Fibroblast of skin of abdomen (primary cell): ENCODE measurements around the gene PRR19.

Experiments used
- DNase-seq: peaks from one replicate; pipeline ENCODE4 v3.0.0-alpha.2; 2013

PRR19 gene

DNA sequence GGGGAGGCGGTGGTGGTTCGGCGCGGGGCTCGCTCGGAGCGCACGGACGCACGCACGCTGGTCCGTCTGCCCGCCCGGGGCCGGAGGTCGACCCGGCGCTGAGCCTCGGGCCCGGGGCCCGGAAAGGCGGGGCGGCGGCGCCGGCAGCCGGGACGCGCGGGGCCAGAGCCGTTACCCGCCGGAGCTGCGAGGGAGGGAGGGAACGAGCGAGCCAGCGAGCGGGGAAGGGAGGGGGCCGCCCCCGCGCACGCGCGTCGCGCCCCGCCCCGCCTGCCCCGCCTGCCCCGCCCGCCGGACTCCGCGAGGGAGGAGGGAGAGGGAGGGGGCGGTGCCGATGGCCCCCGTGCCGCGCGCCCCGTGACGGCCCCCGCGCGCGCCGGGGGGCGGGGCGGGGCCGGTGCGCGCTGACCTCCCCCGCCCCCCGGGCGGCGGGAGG, 17.8 kb upstream of the PRR19 start:
- peak; percentile 89 for DNase-seq

DNA sequence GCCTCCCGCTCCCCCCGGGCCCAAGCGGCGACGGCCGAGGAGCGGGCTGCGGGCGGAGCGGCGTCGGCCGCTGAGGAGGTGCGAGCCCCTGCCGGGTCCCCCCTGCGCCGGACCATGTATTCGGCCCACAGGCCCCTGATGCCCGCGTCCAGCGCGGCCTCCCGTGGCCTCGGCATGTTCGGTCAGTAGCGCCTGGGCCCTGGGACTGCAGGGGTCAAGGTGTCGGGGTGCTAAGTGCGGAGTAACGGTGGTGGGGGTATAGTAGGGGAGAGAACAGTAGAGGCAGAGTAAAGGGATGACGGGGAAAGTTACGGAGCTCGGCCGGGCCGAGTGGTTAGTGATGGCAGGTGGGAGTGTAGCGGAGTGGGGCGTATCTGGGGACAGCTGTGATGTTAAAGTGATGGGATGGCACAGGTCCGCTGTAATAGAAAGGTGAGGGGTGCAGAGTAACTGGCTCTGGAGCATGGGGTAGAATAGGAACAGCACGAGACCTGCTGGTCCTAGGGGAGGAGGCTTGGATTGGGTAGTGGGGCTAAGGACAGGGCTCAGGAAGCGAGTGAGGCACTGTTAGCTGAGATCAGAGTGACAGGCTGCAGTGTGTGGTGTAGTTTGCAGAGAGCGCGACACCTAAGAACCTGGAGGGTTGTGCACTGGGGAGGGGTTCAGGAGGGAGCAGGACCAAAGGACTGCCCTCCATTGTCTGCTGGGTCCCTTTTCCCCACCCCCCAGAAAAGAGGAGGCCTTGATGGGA, 17.2 kb upstream of the PRR19 start:
- no peak for DNase-seq

DNA sequence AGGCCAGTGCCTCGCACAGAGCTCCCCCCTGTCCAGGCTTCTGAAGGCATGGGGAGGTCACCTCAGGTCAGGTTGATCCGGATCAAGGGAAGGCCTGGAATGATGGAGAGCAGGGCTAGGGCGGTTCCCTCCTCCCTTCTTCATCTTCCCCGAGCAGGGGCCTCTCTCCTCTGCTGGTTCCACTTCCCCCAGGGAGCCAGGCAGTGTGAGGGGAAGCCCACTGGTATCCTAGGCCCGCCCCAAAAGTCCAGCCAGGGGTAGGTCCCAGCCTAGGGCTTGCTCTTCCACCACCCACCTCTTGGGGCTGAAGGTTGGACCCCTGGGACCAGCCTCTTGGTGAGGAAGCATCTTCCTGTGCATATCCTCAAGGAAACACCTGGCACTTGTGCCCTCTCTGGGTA, 16.4 kb upstream of the PRR19 start:
- no peak for DNase-seq

DNA sequence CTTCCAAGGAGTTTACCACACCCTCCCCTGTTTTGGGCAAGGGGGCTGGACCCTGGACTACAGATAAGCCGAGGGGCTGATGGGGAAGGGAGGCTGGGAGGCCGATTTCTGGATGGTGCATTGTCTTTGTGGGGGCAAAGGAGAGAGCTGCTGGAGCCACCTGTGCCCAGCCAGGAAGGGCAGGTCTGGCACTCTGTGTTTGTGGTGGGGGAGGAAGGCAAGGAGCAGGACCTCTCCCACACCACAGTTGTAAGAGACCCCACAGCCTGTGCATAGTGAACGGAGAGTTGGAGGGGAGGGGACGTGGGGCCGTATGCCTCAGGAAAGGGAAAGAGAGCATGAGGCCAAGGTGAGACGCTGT, 16.0 kb upstream of the PRR19 start:
- no peak for DNase-seq

DNA sequence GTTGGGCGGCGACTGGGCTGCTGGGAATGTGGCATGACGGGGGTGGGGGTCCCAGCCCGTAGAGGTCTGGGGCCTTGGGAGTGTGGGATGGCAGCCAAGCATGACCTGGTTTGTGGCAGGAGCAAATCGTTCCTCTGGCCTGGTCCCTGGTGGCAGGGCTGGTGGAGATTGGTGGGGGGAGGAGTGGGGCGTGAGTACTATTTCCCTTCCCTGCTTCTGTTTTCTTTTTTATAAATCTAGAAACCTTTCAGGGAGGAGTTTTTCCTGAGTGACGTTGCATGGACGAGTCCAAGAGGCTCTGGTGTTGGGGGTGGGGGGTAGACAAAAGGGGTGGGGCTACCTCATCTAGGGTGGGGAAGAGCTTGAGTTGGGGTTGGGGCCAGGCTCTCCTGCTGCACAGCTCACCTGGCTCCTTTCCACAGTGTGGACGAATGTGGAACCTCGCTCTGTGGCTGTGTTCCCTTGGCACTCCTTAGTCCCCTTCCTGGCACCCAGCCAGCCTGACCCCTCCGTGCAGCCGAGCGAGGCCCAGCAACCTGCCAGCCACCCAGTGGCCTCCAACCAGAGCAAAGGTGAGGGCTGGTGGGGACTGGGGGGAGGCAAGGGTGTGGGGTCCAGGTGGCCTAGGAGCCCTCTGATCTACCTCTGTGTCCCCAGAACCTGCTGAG, 15.4 kb upstream of the PRR19 start:
- peak; percentile 38 for DNase-seq

DNA sequence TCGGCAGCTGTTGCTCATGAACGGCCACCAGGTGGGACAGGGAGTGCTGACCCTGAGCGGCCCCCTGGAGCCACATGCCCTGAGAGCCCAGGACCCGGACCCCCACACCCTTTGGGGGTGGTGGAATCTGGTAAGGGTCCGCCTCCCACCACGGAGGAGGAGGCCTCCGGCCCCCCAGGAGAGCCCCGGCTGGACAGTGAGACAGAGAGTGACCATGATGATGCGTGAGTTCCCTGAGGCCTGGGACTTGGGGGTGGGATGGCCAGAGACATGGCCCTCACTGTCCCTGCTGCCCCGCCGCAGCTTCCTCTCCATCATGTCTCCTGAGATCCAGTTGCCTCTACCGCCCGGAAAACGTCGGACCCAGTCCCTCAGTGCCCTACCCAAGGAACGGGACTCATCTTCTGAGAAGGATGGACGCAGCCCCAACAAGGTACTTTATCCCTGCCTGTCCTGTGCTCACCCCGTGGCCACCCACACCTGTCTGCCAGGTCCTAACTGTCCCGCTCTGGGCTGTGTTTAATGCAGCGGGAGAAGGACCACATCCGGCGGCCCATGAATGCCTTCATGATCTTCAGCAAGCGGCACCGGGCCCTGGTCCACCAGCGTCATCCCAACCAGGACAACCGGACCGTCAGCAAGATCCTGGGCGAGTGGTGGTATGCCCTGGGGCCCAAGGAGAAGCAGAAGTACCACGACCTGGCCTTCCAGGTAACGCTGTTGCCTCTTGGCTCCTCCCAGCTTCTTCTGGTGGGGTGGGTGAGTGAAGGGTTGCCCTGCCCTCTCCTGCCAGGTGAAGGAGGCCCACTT, 14.7 kb upstream of the PRR19 start:
- no peak for DNase-seq

DNA sequence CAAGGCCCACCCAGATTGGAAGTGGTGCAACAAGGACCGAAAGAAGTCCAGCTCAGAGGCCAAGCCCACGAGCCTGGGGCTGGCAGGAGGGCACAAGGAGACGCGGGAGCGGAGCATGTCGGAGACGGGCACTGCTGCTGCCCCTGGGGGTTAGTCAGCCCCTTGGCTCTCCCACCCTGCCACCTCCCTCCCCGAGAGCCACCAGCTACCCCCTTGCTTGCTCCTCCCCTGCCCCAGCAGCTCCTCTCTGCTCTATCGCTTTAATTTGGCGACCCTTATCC, 14.2 kb upstream of the PRR19 start:
- DNase-seq: no peak

DNA sequence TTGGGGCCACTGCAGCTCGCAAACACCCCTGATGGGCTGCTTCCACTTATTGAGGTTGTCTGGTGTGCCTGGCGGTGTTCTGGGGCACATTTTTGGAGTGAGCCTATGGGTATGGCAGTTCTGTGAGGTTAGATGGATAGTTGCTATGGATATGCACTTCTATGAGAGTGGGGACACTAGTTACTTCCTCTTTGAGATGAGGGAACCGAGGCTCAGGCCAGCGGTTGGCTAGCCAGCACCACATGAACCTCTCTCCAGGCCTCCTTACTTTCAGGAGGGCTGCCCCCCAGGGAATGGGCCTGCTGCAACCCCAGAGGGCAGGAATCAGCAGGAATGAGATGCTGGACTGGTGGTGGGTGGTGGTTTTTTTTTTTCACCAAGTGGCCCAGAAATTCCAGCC, 13.5 kb upstream of the PRR19 start:
- no peak for DNase-seq

DNA sequence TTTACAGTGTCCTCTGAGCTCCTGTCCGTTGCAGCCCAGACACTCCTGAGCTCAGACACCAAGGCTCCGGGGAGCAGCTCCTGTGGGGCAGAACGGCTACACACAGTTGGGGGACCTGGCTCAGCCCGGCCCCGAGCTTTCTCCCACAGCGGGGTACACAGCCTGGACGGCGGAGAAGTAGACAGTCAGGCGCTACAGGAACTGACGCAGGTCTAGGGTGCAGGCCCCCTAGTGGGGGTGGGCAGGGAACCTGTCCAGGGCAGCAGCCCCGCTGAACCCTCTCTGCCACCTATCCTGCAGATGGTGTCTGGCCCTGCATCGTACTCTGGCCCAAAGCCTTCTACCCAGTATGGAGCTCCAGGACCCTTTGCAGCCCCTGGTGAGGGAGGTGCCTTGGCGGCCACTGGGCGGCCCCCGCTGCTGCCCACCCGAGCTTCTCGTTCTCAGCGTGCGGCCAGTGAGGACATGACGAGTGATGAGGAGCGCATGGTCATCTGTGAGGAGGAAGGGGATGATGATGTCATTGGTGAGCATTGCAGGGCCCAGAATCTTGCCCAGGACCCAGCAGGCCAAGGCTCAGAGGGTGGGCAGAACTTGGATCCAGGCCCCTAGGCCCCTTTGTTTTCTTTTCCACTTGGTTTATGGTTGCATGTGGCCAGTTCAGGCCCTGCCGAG, 12.9 kb upstream of the PRR19 start:
- DNase-seq: no peak

DNA sequence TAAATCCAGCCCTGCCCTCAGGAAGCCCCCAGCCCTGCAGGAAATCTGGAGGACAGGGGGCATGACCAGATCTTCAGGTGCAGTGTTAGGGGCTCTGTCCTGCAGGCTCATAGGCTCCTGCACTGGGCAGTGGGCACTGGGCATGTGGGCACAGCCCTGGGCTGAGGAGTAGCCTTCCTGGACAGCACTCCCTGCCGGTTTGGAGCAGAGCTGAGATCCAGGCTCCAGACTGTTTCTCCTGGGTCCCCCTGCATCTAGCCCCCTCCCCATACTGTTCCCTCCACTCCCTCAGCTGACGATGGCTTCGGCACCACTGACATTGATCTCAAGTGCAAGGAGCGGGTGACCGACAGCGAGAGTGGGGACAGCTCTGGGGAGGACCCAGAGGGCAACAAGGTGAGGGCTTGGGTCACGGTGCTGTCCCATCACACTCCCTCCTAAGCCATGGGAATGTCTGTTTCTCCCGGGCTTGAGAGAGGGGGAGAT, 12.3 kb upstream of the PRR19 start:
- no peak for DNase-seq

DNA sequence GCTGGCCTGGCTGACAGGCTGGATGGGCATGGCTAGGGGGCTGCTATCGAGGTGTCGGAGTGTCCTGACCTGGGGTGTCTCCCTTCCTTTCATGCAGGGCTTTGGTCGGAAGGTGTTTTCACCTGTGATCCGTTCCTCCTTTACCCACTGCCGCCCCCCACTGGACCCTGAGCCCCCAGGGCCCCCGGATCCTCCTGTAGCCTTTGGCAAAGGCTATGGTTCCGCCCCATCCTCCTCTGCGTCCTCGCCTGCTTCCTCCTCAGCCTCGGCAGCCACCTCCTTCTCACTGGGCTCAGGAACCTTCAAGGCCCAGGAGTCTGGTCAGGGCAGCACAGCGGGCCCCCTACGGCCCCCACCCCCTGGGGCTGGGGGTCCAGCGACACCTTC, 11.8 kb upstream of the PRR19 start:
- no peak for DNase-seq

DNA sequence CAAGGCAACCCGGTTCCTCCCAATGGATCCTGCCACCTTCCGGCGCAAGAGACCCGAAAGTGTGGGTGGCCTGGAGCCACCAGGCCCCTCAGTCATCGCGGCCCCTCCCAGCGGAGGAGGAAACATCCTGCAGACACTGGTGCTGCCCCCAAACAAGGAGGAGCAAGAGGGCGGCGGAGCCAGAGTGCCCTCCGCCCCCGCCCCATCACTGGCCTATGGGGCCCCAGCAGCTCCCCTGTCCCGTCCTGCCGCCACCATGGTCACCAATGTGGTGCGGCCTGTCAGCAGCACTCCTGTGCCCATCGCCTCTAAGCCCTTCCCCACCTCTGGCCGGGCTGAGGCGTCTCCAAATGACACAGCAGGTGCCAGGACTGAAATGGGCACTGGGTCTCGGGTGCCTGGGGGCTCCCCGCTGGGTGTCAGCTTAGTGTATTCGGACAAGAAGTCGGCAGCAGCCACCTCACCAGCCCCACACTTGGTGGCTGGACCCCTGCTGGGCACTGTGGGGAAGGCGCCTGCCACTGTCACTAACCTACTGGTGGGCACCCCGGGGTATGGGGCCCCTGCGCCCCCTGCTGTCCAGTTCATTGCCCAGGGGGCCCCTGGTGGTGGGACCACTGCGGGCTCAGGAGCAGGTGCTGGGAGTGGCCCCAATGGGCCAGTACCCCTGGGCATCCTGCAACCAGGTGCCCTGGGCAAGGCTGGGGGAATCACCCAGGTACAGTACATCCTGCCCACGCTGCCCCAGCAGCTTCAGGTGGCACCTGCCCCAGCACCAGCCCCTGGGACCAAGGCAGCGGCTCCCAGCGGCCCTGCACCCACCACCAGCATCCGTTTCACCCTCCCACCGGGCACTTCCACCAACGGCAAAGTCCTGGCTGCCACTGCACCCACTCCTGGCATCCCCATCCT, 11.2 kb upstream of the PRR19 start:
- peak; percentile 23 for DNase-seq

DNA sequence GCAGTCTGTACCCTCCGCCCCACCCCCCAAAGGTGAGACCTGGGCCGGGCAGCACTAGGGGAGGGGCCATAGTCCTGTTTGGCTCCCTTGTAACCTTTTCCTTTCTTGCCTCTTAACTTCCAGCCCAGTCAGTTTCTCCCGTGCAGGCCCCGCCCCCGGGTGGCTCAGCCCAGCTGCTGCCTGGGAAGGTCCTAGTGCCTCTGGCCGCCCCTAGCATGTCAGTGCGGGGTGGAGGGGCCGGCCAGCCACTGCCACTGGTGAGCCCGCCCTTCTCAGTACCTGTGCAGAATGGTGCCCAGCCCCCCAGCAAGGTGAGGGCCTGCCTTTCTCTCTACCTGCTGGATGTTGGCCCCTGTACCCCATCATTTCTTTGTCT, 10.5 kb upstream of the PRR19 start:
- DNase-seq: no peak

DNA sequence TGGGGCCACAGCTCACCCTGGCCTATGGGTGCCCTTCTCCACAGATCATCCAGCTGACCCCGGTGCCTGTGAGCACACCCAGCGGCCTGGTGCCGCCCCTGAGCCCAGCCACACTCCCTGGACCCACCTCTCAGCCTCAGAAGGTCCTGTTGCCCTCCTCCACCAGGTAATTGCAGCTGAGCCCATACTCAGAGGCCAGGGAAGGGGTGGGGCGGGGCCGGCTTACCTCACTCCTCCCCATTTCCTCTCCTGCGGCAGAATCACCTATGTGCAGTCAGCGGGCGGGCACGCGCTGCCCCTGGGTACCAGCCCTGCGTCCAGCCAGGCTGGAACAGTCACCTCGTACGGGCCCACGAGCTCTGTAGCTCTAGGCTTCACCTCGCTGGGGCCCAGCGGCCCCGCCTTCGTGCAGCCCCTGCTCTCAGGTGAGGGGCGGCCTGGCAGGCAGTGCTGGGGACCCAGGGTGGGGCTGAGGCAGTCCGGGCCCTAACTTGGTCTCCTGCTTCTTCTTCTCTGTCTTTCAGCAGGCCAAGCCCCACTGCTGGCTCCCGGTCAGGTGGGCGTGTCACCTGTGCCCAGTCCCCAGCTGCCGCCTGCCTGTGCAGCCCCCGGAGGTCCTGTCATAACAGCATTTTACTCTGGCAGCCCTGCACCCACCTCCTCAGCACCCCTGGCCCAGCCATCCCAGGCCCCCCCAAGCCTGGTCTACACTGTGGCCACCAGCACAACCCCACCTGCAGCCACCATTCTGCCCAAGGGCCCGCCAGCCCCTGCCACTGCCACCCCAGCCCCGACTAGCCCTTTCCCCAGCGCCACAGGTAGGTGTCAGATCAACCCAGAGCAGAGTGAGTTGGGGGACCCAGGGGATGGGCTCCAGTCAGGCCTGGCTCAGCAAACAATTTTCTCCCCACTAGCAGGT, 9.6 kb upstream of the PRR19 start:
- DNase-seq: no peak

DNA sequence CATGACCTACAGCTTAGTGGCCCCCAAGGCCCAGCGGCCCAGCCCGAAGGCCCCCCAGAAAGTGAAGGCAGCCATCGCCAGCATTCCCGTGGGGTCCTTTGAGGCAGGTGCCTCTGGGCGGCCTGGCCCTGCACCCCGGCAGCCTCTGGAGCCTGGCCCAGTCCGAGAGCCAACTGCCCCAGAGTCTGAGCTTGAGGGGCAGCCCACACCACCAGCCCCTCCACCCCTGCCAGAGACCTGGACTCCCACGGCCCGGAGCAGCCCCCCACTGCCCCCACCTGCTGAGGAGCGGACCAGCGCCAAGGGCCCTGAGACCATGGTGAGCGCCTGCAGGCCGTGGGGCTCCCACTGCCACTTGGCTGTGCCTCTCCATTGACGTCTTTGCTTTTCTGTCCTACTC, 9.0 kb upstream of the PRR19 start:
- DNase-seq: no peak

DNA sequence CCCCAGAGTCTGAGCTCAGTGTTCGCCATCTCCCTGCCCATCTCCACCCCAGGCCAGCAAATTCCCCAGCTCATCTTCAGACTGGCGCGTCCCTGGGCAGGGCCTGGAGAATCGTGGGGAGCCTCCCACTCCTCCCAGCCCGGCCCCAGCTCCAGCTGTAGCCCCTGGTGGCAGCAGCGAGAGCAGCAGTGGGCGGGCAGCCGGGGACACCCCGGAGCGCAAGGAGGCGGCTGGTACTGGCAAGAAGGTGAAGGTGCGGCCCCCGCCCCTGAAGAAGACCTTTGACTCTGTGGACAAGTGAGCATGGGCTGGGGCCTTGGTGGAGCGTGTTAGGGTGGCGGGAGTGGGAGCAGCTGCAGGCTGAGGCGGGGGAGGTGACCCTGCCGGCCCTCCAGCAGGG, 8.4 kb upstream of the PRR19 start:
- DNase-seq: no peak

DNA sequence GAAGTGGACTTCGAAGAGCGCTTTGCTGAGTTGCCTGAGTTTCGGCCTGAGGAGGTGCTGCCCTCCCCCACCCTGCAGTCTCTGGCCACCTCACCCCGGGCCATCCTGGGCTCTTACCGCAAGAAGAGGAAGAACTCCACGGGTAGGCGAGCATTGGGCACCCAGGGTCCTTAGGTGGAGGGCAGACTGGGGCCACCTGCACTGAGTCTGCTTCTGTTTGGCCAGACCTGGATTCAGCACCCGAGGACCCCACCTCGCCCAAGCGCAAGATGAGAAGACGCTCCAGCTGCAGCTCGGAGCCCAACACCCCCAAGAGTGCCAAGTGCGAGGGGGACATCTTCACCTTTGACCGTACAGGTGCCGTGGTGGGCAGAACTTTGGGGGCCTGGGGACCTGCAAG, 8.0 kb upstream of the PRR19 start:
- no peak for DNase-seq

DNA sequence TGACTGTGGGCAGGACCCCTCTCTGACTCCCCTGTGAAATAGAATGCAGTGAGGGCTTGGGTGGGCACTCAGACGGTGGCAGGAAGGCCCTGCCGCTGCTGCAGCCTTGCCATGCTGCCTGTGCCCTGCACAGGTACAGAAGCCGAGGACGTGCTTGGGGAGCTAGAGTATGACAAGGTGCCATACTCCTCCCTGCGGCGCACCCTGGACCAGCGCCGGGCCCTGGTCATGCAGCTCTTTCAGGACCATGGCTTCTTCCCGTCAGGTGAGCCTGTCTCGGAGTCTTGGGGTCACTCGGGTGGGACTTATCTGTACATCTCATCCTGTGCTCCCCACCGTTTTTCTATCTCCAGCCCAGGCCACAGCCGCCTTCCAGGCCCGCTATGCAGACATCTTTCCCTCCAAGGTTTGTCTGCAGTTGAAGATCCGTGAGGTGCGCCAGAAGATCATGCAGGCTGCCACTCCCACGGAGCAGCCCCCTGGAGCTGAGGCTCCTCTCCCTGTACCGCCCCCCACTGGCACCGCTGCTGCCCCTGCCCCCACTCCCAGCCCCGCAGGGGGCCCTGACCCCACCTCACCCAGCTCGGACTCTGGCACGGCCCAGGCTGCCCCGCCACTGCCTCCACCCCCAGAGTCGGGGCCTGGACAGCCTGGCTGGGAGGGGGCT, 7.3 kb upstream of the PRR19 start:
- DNase-seq: no peak

DNA sequence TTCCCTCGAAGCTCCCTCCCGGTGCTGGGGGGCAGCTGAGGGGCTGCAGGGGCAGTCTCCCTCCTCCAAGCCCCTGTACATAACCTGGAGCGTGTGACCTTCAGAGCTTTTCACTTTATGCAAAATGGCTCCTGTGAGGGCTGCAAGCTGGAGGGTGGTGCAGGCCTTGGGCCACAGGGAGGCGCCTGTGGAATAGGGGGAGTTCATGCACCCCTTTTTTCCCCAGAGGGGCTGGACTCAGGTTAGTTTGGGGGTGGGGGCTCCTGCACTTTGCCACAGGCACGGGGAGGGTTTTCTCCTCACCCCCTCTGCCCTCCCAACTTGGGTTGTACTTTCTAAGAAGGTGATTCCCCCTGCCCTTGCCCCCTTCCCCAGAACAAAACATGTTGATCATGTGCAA, 6.6 kb upstream of the PRR19 start:
- DNase-seq: no peak

DNA sequence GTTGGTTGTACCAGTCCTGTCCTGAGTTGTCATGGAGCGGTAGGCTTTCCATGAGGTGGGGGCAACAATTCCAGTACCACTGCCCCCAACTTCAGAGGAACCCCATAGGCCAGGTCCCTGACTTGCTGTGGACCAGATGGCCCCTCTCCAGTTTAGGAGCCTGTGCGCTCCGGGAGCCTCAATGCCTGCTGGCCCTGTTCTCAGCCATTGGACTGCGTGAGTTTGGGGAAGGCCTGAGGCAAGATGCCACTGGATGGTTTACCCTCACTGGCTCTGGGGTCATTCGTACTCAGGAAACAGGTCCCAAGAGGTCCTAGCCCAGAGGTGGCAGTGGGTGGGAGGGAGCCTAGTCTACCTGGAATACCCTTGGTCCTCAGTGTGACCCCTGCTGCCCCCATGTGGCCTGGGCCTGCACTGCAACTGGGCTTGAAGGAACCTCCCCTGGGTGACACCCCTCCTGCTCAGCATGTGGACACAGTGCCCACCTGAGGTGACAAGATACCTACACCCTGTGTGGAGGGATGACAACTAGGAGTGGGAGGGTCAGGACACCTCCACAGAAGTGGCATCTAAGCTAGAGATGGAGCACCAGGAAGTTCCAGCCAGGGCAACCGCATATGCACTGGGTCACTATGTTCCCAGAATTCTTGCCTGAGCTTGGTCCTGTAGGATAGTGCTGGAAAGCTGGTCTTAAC, 6.0 kb upstream of the PRR19 start:
- peak; percentile 54 for DNase-seq
